Loucy (cell line): Measurements from ENCODE around the gene ARHGAP28.

Experiments
- H2AFZ ChIP-seq: fragments of 200-600 bp; sonication (generic); 2 replicates; pipeline ENCODE4 v1.6.0; 2016; ENCODE audit warnings: antibody characterized with exemption, mild to moderate bottlenecking, low read length, moderate library complexity
- H3F3A ChIP-seq: fragments of 200-600 bp; 2 replicates; pipeline ENCODE4 v1.6.0; 2016; ENCODE audit warnings: antibody characterized with exemption, low read depth, mild to moderate bottlenecking
- H3K27me3 ChIP-seq: fragments of 200-600 bp; sonication (generic); 2 replicates; pipeline ENCODE4 v1.6.1; 2014; ENCODE audit warnings: low read length, mild to moderate bottlenecking; ENCODE audit not compliant: insufficient read depth, poor library complexity, severe bottlenecking
- H3K36me3 ChIP-seq: fragments of 200-600 bp; sonication (generic); 2 replicates; pipeline ENCODE4 v1.6.1; 2016; ENCODE audit warnings: low read length; ENCODE audit not compliant: insufficient read depth
- H3K4me1 ChIP-seq: fragments of 200-600 bp; sonication (generic); 2 replicates; pipeline ENCODE4 v1.5.1; 2014; ENCODE audit warnings: low read length, mild to moderate bottlenecking; ENCODE audit not compliant: insufficient read depth, poor library complexity, severe bottlenecking
- H3K4me2 ChIP-seq: fragments of 200-600 bp; sonication (generic); 2 replicates; pipeline ENCODE4 v1.6.0; 2014; ENCODE audit warnings: antibody characterized with exemption, low read length, low read depth, mild to moderate bottlenecking; ENCODE audit not compliant: poor library complexity, severe bottlenecking
- H3K4me3 ChIP-seq: fragments of 200-600 bp; sonication (generic); 2 replicates; pipeline ENCODE4 v1.5.1; 2014; ENCODE audit warnings: low read length, mild to moderate bottlenecking, mixed read lengths; ENCODE audit not compliant: poor library complexity, severe bottlenecking
- H3K79me2 ChIP-seq: fragments of 200-600 bp; sonication (generic); 2 replicates; pipeline ENCODE4 v1.6.1; 2014; ENCODE audit warnings: low read length; ENCODE audit not compliant: insufficient read depth
- H3K9ac ChIP-seq: fragments of 200-600 bp; sonication (generic); 2 replicates; pipeline ENCODE4 v1.6.0; 2014; ENCODE audit warnings: mild to moderate bottlenecking, low read depth, low read length, moderate library complexity; ENCODE audit not compliant: poor library complexity, severe bottlenecking
- H3K9me2 ChIP-seq: fragments of 200-600 bp; sonication (generic); replicated peaks from 2 replicates; pipeline ENCODE4 v1.6.1; 2016; ENCODE audit warnings: low read depth, low read length, mixed read lengths
- H3K9me3 ChIP-seq: fragments of 200-600 bp; sonication (generic); 2 replicates; pipeline ENCODE4 v1.6.1; 2014; ENCODE audit warnings: mild to moderate bottlenecking, antibody characterized with exemption, low read length, low read depth; ENCODE audit not compliant: insufficient read depth
- H4K20me1 ChIP-seq: fragments of 200-600 bp; sonication (generic); 2 replicates; pipeline ENCODE4 v1.6.0; 2014; ENCODE audit warnings: antibody characterized with exemption, low read length, mild to moderate bottlenecking; ENCODE audit not compliant: insufficient read depth, poor library complexity, severe bottlenecking
- EZH2phosphoT487 ChIP-seq: fragments of 200-600 bp; IDR thresholded peaks from 2 replicates; pipeline ENCODE4 v1.6.1; 2018; ENCODE audit warnings: antibody characterized with exemption, mild to moderate bottlenecking, moderate library complexity, borderline replicate concordance
- TF ChIP-seq, protein P1 (sequence below): fragments of 200-600 bp; sonication (generic); conservative IDR thresholded peaks from 2 replicates; pipeline ENCODE4 v1.5.1; 2014; ENCODE audit warnings: mild to moderate bottlenecking, antibody characterized with exemption, low read length

ARHGAP28 gene

GRCh38 chr18:6878556-6879297 is 149.2 kb downstream of the ARHGAP28 start:
- H3K4me2 ChIP-seq, result no peak overlapping the region
- H2AFZ ChIP-seq, result no peak overlapping the region
- no peak overlapping the region for H3K4me3 ChIP-seq
- no peaks in the 10 kb centered on the region for H3F3A ChIP-seq
- no peaks in the 10 kb centered on the region for H3K9me2 ChIP-seq
- no peaks in the 10 kb centered on the region for H3K4me1 ChIP-seq
- H4K20me1 ChIP-seq, result no peaks in the 10 kb centered on the region
- TF ChIP-seq, protein P1, sequence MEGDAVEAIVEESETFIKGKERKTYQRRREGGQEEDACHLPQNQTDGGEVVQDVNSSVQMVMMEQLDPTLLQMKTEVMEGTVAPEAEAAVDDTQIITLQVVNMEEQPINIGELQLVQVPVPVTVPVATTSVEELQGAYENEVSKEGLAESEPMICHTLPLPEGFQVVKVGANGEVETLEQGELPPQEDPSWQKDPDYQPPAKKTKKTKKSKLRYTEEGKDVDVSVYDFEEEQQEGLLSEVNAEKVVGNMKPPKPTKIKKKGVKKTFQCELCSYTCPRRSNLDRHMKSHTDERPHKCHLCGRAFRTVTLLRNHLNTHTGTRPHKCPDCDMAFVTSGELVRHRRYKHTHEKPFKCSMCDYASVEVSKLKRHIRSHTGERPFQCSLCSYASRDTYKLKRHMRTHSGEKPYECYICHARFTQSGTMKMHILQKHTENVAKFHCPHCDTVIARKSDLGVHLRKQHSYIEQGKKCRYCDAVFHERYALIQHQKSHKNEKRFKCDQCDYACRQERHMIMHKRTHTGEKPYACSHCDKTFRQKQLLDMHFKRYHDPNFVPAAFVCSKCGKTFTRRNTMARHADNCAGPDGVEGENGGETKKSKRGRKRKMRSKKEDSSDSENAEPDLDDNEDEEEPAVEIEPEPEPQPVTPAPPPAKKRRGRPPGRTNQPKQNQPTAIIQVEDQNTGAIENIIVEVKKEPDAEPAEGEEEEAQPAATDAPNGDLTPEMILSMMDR, result no peak
- TF ChIP-seq EZH2phosphoT487, result no peak
- no peaks in the 10 kb centered on the region for H3K36me3 ChIP-seq
- no peaks in the 10 kb centered on the region for H3K27me3 ChIP-seq
- H3K9me3 ChIP-seq, result no peaks in the 10 kb centered on the region; the same call in 1 of the 2 replicates
- H3K79me2 ChIP-seq, result no peaks in the 10 kb centered on the region
- H3K9ac ChIP-seq, result no peak overlapping the region

DNA sequence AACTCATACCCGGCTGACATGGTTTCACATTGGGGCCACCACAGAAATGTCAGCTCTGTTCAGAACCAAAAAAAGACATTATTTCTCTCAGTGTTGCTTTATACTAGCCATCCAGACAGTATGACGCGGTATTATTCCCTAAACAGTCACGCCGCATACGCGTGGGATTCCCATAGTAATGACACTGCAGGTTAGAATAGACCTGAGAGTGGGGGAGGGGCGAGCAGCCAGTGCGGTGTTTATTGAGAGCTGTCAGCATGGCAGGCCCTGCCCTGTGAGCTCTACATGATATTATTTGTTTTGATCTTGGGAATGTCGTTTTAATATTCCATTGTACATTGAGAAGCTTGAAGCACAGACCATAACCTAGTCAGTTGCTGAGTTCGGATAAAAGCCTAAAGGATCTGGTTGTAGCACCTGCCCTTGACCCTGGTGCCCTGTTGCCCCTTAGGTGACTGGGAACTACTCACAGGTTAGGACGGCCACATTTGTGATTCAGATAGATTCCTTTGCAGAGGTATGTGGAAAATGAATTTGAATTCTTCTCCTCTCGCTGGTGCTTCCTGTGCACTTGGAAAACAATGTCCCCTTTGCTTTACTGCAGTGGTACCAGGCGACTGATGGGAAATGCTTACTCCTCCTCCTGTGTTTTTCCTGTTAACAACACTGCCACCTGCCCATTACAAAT is 150.1 kb downstream of the ARHGAP28 start:
- Histone ChIP-seq H3K4me1 (no peaks in the 10 kb centered on the region), H3K9ac (no peak overlapping the region), H3K9me2 (no peaks in the 10 kb centered on the region), H4K20me1 (no peaks in the 10 kb centered on the region), H3K79me2 (no peaks in the 10 kb centered on the region), H3K27me3 (no peaks in the 10 kb centered on the region), H3K4me3 (no peak overlapping the region), H3F3A (no peaks in the 10 kb centered on the region), H3K4me2 (no peak overlapping the region), H3K9me3 (no peaks in the 10 kb centered on the region; the same call in 1 of the 2 replicates), H2AFZ (no peak overlapping the region), H3K36me3 (no peaks in the 10 kb centered on the region)
- TF ChIP-seq, protein P1, result no peak
- no peak for TF ChIP-seq EZH2phosphoT487

DNA sequence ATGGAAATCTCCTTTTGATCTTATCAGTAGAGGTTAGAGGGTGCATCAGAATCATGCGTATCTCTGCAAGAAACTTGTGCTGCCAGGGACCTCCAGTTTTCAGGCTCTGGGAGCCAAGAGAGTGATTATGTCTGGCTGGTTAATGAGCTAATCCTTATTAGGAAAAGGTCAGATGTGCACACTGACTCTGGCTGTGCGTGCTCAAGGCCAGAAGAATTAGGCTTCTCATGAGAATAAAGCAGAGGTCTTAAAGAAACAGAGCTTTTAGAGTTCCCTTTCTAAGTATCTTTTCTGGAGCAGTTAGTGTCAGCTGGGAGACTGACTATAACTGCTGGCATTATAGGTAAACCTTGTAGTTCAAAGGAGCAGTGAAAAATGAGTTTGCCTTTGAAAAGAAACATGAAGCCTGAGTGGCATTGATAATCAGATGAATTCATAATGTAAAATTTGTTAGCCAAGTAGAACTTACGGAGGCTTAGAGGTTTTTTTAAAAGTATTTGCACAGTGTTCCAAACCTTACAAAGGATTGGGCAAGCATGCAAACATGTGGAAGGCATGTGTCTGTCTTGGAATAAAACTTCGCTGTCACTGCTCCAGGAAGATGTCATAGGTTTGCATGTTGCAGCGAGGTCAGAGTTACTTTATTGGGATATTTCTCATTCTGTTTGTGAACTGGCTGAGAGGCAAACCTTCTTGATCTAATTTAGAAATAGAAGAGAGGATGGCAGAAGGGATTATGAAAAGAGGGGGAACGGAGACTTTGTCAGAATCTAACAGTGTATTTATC is 151.7 kb downstream of the ARHGAP28 start:
- Histone ChIP-seq H3K27me3 (no peaks in the 10 kb centered on the region), H3K9me2 (no peaks in the 10 kb centered on the region), H4K20me1 (no peaks in the 10 kb centered on the region), H3K4me2 (no peak overlapping the region), H3K9ac (no peak overlapping the region), H3K4me1 (no peaks in the 10 kb centered on the region), H3K4me3 (no peak overlapping the region), H3K36me3 (no peaks in the 10 kb centered on the region), H3F3A (no peaks in the 10 kb centered on the region), H2AFZ (no peak overlapping the region), H3K79me2 (no peaks in the 10 kb centered on the region), H3K9me3 (no peaks in the 10 kb centered on the region)
- no peak for TF ChIP-seq EZH2phosphoT487
- TF ChIP-seq, protein P1, result no peak
